Tibial nerve (tissue), 3 donors: ENCODE results near the gene SHPK.

Experiments used
- POLR2A ChIP-seq, 2 donors: fragments of 450-650 bp; IDR thresholded peaks; one replicate each; pipeline ENCODE4 v1.6.1; 2017; ENCODE audit warnings: antibody characterized with exemption in 2 of 2, mild to moderate bottlenecking in 2 of 2, moderate library complexity in 2 of 2
- TF ChIP-seq, protein P1 (sequence below), 5 experiments: fragments of 200-600 bp in 3 of 5; fragments of 450-650 bp in 2 of 5; sonication (generic) in 3 of 5; IDR thresholded peaks; one replicate each; pipeline ENCODE4 v1.5.1; 2016 to 2019; ENCODE audit warnings: antibody characterized with exemption in 5 of 5, mild to moderate bottlenecking in 3 of 5, moderate library complexity in 2 of 5

- TF ChIP-seq POLR2A (IDR thresholded peaks at IDR 0.05): no peak
- TF ChIP-seq, protein P1, sequence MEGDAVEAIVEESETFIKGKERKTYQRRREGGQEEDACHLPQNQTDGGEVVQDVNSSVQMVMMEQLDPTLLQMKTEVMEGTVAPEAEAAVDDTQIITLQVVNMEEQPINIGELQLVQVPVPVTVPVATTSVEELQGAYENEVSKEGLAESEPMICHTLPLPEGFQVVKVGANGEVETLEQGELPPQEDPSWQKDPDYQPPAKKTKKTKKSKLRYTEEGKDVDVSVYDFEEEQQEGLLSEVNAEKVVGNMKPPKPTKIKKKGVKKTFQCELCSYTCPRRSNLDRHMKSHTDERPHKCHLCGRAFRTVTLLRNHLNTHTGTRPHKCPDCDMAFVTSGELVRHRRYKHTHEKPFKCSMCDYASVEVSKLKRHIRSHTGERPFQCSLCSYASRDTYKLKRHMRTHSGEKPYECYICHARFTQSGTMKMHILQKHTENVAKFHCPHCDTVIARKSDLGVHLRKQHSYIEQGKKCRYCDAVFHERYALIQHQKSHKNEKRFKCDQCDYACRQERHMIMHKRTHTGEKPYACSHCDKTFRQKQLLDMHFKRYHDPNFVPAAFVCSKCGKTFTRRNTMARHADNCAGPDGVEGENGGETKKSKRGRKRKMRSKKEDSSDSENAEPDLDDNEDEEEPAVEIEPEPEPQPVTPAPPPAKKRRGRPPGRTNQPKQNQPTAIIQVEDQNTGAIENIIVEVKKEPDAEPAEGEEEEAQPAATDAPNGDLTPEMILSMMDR (IDR thresholded peaks at IDR 0.05): no peak
These were observed 32.8 kb downstream of the SHPK start for GRCh38 chr17:3603119-3603869.
